Cardiac septum (tissue), 1 donor: ENCODE measurements around the gene KLRC4. TPM values are rescaled to one million over a fixed set of nuclear protein-coding genes. Genes with fewer than 3 reads are reported as not detected.
"Not testable (repeated sequence)": the region's sequence is repeated elsewhere in the genome, so short reads cannot be mapped to it uniquely, and the experiment has no call there.

Experiments used
- DNase-seq: peaks from one replicate; pipeline ENCODE4 v3.0.0-alpha.2; 2020; ENCODE audit warnings: low spot score
- intact Hi-C: fragments of 100-400 bp; cut with DNase I; formaldehyde crosslinking; loops from one replicate; pipeline ENCODE4 v1.14.0; 2022
- long read RNA-seq: library from polyadenylated mRNA; unstranded; transcript quantifications from one replicate; pipeline ENCODE4 v2.0.0, GENCODE V29; 2021
- total RNA-seq: library from RNA; stranded (reverse); fragmentation: NEBNext Ultra II Directional; extraction: Animal tissue kit (Norgen Biotek cat#: 25700); gene quantifications from one replicate; pipeline ENCODE4 v1.2.1, GENCODE V29; 2021
- donor health status: DM: no; HTN: no; CAD: no.

KLRC4 gene
- not detected for total RNA-seq
- long read RNA-seq, result 0 reads

GRCh38 chr12:10409392-10409791, at the start of gene KLRC4:
Gene KLRC4, minus strand, starts transcription at chr12:10409757. Its CDS starts 182 bp downstream, at chr12:10409575.
- intact Hi-C loops, result no loop called here
- DNase-seq, result no peak

GRCh38 chr12:10457760-10458159, 48.2 kb upstream of the KLRC4 start:
- DNase-seq, result no peak
- intact Hi-C loops, result no loop called here

- DNase-seq, result no peak
- intact Hi-C loops, result no loop called here
These were observed 47.3 kb upstream of the KLRC4 start for GRCh38 chr12:10456856-10457255.

- intact Hi-C loops, result no loop called here
- DNase-seq, result no peak
These were observed 46.2 kb upstream of the KLRC4 start for GRCh38 chr12:10455766-10456165.

GRCh38 chr12:10454531-10454930, 45.0 kb upstream of the KLRC4 start:
- DNase-seq, result no peak
- intact Hi-C loops, result no loop called here

GRCh38 chr12:10453156-10453555, 43.6 kb upstream of the KLRC4 start, which contains the start of gene KLRC1:
Gene KLRC1, minus strand, starts transcription at chr12:10453377. Its CDS starts 2,221 bp downstream, at chr12:10451156.
- intact Hi-C loops, result no loop called here
- no peak for DNase-seq

GRCh38 chr12:10448236-10448635, 38.7 kb upstream of the KLRC4 start:
- DNase-seq, result no peak
- intact Hi-C loops, result no loop called here

GRCh38 chr12:10446052-10446451, 36.5 kb upstream of the KLRC4 start:
- intact Hi-C loops, result not testable (repeated sequence)

GRCh38 chr12:10441144-10441543, 31.6 kb upstream of the KLRC4 start:
- not testable (repeated sequence) for DNase-seq

More at GRCh38 chr12:10446052-10446451, 36.5 kb upstream of the KLRC4 start:
- DNase-seq, result not testable (repeated sequence)

GRCh38 chr12:10439608-10440274, 30.2 kb upstream of the KLRC4 start:
- intact Hi-C loops, DNase-seq: not testable (repeated sequence)

More at GRCh38 chr12:10441144-10441543, 31.6 kb upstream of the KLRC4 start:
- intact Hi-C loops, result not testable (repeated sequence)

GRCh38 chr12:10437601-10438000, 28.0 kb upstream of the KLRC4 start:
- intact Hi-C loops, DNase-seq: not testable (repeated sequence)

- intact Hi-C loops, DNase-seq: not testable (repeated sequence)
These were observed 26.3 kb upstream of the KLRC4 start, which contains the start of gene KLRC2 for GRCh38 chr12:10435816-10436215. Gene KLRC2, minus strand, starts transcription at chr12:10436010. Its CDS starts 24 bp downstream, at chr12:10435986.

GRCh38 chr12:10430623-10431022, 21.1 kb upstream of the KLRC4 start:
- DNase-seq, intact Hi-C loops: not testable (repeated sequence)

- intact Hi-C loops, DNase-seq: not testable (repeated sequence)
These were observed 16.4 kb upstream of the KLRC4 start for GRCh38 chr12:10425938-10426337.

GRCh38 chr12:10424260-10424899, 14.8 kb upstream of the KLRC4 start:
- DNase-seq, intact Hi-C loops: not testable (repeated sequence)

- intact Hi-C loops, DNase-seq: not testable (repeated sequence)
These were observed 12.6 kb upstream of the KLRC4 start for GRCh38 chr12:10422159-10422558.

- DNase-seq, intact Hi-C loops: not testable (repeated sequence)
These were observed 10.8 kb upstream of the KLRC4 start, which contains the start of gene KLRC3 for GRCh38 chr12:10420334-10420733. Gene KLRC3, minus strand, starts transcription at chr12:10420595. Its CDS starts 45 bp downstream, at chr12:10420550.

- no peak for DNase-seq
- intact Hi-C loops, result no loop called here
These were observed 715 bp downstream of the KLRC4 start for GRCh38 chr12:10408842-10409241.

GRCh38 chr12:10406725-10407124, 2.8 kb downstream of the KLRC4 start:
- no peak for DNase-seq
- intact Hi-C loops, result no loop called here

- no peak for DNase-seq
- intact Hi-C loops, result no loop called here
These were observed 4.3 kb downstream of the KLRC4 start for GRCh38 chr12:10405294-10405693.

GRCh38 chr12:10404798-10405197, 4.8 kb downstream of the KLRC4 start:
- intact Hi-C loops, result no loop called here
- DNase-seq, result no peak
